ENCODE measurements around the gene POU2F3. TPM values are rescaled to one million over a fixed set of nuclear protein-coding genes. Genes with fewer than 3 reads are reported as not detected.

The POU2F3 gene
- total RNA-seq, 1 donor from 2014 or later = under 0.01 TPM

- peak; percentile 50 to 61 for DNase-seq (ENCODE audit: low read depth in 2 of 2)
Observed at GRCh38 chr11:120337355-120338106, 97.6 kb downstream of the POU2F3 start.

GRCh38 chr11:120338107-120338933, 98.4 kb downstream of the POU2F3 start:
- peak; percentile 40 to 63 for DNase-seq (ENCODE audit: low read depth in 2 of 2)

- peak; percentile 49 to 80 for DNase-seq (ENCODE audit: low read depth in 2 of 2)
Observed at GRCh38 chr11:120339394-120339890, 99.5 kb downstream of the POU2F3 start.

DNA sequence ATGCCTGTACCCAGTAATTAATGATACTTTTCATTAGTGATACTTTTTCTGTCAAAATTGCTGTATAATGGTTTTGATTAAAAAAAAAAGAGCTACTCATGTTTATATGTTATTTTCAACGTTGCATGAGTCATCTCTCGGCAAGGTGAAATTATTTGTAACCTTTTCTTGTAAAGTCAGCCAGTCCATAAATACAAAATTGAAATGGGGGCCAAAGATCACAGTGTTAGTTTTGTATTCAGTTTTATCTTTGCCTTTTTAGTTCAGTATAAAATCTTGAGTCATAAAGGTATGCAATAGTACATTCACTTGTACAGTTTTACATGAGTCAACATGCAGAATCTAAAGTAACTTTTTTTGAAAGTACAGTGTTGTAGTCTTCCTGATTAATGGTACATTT, 100.6 kb downstream of the POU2F3 start:
- peak; percentile 50 to 73 for DNase-seq (ENCODE audit: low read depth in 2 of 2)

- peak in 1 of 2 donors; percentile 44 for DNase-seq (ENCODE audit: low read depth in 2 of 2)
Observed at GRCh38 chr11:120342226-120342625, 102.3 kb downstream of the POU2F3 start.

- DNase-seq (ENCODE audit: low read depth in 2 of 2) = no peak
Observed at GRCh38 chr11:120342678-120343077, 102.7 kb downstream of the POU2F3 start.

GRCh38 chr11:120343429-120343828, 103.5 kb downstream of the POU2F3 start:
- DNase-seq (ENCODE audit: low read depth in 2 of 2) = no peak

- peak in 1 of 2 donors; percentile 58 for DNase-seq (ENCODE audit: low read depth in 2 of 2)
Observed at GRCh38 chr11:120344302-120345004, 104.5 kb downstream of the POU2F3 start.

- DNase-seq (ENCODE audit: low read depth in 2 of 2) = no peak
Observed at GRCh38 chr11:120346233-120346632, 106.3 kb downstream of the POU2F3 start.

DNA sequence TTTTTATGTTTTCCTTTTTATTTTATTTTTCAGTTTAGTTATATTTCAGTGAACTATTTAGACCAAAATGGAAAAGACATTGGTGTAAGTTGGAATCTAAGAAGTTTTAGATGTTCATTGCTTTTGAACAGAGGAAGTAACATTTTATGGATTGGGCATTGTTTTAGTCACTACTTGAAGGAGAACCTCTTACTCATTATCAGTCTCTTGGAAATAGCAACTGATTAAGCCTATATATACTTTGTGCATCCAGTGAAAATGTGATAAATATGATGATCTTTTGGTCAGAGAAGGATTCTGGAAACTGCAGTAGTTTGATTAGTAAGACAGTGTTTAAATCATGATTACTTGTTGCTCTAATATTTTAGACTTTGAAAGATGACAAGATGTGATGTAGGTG, 110.7 kb downstream of the POU2F3 start:
- DNase-seq (ENCODE audit: low read depth in 2 of 2) = no peak

DNA sequence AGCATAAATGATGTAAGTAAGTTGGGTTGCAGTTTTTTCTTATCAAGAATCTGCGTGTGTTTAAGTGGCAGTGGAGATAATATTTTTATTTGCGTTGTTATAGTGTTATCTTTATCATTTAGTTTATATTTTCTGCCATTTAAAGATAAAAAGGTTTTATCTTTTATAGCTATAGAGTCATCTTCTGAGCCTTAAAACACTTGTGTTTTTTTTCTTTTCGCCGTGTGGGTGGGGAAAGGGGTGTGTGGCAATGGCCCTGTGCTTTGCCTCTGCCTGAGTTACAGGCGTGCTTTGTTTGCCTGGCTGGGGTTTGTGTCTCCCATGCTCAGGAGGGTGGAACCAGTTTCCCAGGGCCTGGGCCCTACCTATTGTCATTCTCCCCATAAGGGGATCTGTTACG, 112.5 kb downstream of the POU2F3 start:
- DNase-seq (ENCODE audit: low read depth in 2 of 2) = no peak

DNA sequence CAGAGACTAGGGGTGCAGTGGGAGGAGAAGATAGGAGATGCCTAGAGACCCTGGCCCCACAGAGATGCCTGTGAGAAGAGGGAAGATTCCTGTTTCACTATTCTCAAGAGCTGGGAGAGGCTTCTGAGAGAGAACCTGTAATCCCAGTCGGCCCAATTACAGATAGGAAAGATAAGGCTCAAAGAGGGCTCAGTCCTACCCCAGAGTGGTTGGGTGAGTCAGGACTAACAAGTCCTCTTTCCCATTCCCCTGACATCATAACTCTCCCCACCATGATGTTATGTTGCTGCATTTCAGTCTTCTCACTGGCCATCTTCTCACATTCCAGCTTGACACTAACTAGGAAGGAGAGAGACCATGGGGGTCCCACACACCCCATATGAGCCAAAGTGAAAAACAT, 114.1 kb downstream of the POU2F3 start:
- DNase-seq (ENCODE audit: low read depth in 2 of 2) = no peak

DNA sequence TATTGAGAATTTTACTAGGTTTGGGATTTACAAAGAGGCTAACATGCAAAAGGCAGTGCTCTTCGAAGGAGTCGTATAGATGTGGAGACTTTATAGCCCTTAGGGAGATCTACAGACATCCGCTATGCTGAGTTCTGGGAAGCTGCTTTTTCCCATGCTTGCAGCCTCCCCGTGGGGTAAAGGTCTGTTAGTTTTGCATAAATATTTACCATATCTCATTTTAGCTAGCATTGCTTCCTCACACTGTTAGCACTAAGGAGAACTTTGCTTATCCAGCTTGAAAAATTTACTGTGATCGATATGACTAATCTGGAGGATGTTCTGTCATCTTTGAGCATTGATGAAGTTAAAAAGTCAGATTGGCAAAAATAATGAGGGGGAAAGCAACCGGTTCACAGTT, 114.8 kb downstream of the POU2F3 start:
- DNase-seq (ENCODE audit: low read depth in 2 of 2) = no peak

DNA sequence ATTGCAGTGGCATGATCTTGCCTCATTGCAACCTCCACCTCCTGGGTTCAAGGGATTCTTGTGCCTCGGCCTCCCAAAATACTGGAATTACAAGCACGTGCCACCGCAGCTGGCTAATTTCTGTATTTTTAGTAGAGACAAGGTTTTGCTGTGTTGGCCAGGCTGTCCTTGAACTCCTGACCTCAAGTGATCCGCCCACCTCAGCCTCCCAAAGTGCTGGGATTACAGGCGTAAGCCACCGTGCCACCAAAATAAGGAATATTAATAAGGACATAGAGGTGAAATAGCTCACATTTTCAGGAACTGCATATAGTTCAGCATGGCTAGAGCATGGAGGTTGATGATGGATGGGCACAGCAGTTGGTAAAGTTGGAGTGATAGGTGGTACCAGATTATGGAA, 117.7 kb downstream of the POU2F3 start:
- no peak for DNase-seq (ENCODE audit: low read depth in 2 of 2)

GRCh38 chr11:120358729-120359128, 118.8 kb downstream of the POU2F3 start:
- no peak for DNase-seq (ENCODE audit: low read depth in 2 of 2)

DNA sequence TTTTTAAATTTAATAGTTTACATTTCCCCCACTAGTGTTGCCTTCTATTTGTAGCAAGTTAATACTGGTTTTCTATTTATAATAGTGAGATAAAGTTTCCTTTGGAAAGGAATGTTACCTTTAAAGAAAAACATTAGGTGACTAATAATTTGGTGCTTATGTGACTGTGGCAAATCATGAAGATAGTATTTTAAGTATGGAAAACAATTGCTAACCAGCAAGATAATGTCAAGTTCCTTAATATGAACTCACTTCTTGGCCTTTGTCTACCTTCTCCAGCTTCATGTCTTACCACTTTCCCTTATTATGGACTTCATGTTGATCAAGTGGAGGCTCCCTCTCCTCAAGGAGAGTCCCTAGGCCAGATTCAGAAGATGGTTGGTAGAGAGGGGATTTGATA, 123.5 kb downstream of the POU2F3 start:
- no peak for DNase-seq (ENCODE audit: low read depth in 2 of 2)

- DNase-seq (ENCODE audit: low read depth in 2 of 2) = no peak
Observed at GRCh38 chr11:120365512-120365911, 125.6 kb downstream of the POU2F3 start.

Other genes with a start within 250 kb of the POU2F3 start
- gene TRIM29, start 102.0 kb upstream of the POU2F3 start, total RNA-seq = not detected in 2 replicates
- gene OAF, start 29.1 kb upstream of the POU2F3 start, total RNA-seq = 16.6 and 17.3 TPM in 2 replicates
- gene TLCD5, start 85.2 kb downstream of the POU2F3 start, total RNA-seq = 3.3 and 6.3 TPM in 2 replicates
- gene ARHGEF12, start 96.3 kb downstream of the POU2F3 start, total RNA-seq = 86.1 and 134 TPM in 2 replicates